Measurements from ENCODE around the gene EXOSC5. TPM values are rescaled to one million over a fixed set of nuclear protein-coding genes. Genes with fewer than 3 reads are reported as not detected.
A peak's percentile ranks its signal among the peaks of the same experiment; 100 is the strongest.
"Not testable (repeated sequence)": the region's sequence is repeated elsewhere in the genome, so short reads cannot be mapped to it uniquely, and the experiment has no call there.

EXOSC5 gene
- polyA plus RNA-seq, 1 donor, result 16.5 TPM

DNA sequence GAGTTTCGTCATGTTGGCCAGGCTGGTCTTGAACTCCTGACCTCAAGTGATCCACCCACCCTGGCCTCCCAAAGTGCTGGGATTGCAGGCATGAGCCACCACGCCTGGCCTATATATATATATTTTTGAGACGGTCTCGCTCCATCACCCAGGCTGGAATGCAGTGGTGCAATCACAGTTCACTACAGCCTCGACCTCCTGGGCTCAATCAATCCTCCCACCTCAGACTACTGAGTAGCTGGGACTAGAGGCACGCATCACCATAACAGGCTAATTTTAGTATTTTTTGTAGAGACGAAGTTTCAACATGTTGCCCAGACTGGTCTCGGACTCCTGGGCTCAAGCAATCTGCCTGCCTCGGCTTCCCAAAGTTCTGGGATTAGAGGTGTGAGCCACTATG, 50.2 kb downstream of the EXOSC5 start:
- H3K4me1 ChIP-seq (ENCODE audit: control insufficient read depth, insufficient read depth, low read length); H3K4me3 ChIP-seq (ENCODE audit: low read length); H3K9me3 ChIP-seq (ENCODE audit: control insufficient read depth, low read depth, low read length); H3K27ac ChIP-seq (ENCODE audit: low read length); DNase-seq: not testable (repeated sequence)
- peaks cover 11% of the 10 kb centered on the region for H3K36me3 ChIP-seq (ENCODE audit: control insufficient read depth, insufficient read depth, low read length)
- WGBS (ENCODE audit: insufficient coverage, low lambda C conversion rate), result 100% methylated on average over 2 of the region's 9 CpGs
- H3K27me3 ChIP-seq (ENCODE audit: control insufficient read depth, insufficient read depth, low read length), result peaks cover 23% of the 10 kb centered on the region

DNA sequence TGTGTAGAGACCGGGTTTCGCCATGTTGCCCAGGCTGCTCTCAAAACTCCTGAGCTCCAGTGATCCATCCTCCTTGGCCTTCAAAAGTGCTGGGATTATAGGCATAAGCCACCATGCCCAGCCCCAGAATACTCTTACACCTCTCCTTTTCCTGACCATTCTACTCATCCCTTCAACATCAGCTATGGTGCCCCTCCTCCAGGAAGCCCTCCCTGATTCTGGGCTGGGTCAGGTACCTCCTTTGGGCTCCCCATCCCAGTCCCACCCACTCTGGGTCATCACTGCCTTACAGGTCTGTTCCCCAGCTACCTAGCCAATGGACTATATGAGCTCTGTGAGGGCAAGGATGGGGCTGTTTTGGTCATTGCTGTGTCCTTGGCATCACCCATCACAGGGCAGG, 53.0 kb downstream of the EXOSC5 start:
- no peak for DNase-seq
- Histone ChIP-seq H3K27ac (ENCODE audit: low read length) (no peak overlapping the region), H3K9me3 (ENCODE audit: control insufficient read depth, low read depth, low read length) (no peaks in the 10 kb centered on the region), H3K4me1 (ENCODE audit: control insufficient read depth, insufficient read depth, low read length) (no peaks in the 10 kb centered on the region), H3K27me3 (ENCODE audit: control insufficient read depth, insufficient read depth, low read length) (peaks cover 2% of the 10 kb centered on the region), H3K36me3 (ENCODE audit: control insufficient read depth, insufficient read depth, low read length) (peaks cover 11% of the 10 kb centered on the region), H3K4me3 (ENCODE audit: low read length) (no peak overlapping the region)
- WGBS (ENCODE audit: insufficient coverage, low lambda C conversion rate), result no CpG with 5 or more reads among the region's 2 CpGs

DNA sequence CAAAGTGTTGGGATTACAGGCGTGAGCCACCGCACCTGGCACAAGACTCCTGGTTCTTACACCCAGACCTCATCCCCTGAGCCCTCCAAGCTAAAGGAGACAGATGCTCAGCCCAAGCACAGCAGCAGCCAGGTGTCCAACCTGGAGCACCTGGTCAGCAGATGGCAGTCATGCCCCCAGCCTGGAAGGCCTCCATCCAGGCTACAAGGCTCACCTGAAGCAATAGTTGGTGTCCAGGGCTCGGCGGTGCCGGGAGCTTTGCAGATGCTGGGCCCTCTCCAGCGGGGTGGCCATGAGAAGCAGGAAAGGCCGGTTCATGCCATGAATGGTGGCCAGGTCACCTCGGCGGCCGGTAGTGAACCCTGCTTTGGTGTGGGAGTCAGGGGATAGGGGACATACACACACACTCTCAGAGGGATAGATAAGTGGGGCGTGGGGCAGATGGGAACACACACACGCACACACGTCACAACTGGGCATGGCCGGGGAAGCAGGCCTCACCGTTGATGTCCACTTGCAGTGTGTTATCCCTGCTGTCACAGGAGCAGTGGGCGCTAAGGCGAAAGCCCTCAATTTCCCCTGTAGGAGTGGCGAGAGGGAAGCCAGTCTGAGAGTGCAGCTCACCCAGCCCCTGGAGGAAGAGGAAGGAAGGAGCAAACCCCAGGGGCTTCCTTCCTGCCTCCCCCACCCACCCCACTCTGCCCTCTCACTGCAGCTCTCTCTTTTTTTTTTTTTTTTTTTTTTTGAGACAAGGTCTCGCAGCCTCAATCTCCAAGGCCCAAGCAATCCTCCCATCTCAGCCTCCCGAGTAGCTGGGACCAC, 55.3 kb downstream of the EXOSC5 start:
- Histone ChIP-seq H3K27me3 (ENCODE audit: control insufficient read depth, insufficient read depth, low read length) (no peaks in the 10 kb centered on the region), H3K4me1 (ENCODE audit: control insufficient read depth, insufficient read depth, low read length) (no peaks in the 10 kb centered on the region), H3K4me3 (ENCODE audit: low read length) (no peak overlapping the region), H3K9me3 (ENCODE audit: control insufficient read depth, low read depth, low read length) (no peaks in the 10 kb centered on the region), H3K36me3 (ENCODE audit: control insufficient read depth, insufficient read depth, low read length) (peaks cover 9% of the 10 kb centered on the region), H3K27ac (ENCODE audit: low read length) (no peak overlapping the region)
- no CpG with 5 or more reads among the region's 20 CpGs for WGBS (ENCODE audit: insufficient coverage, low lambda C conversion rate)
- peak in 1 of 2 donors; percentile 29 for DNase-seq

DNA sequence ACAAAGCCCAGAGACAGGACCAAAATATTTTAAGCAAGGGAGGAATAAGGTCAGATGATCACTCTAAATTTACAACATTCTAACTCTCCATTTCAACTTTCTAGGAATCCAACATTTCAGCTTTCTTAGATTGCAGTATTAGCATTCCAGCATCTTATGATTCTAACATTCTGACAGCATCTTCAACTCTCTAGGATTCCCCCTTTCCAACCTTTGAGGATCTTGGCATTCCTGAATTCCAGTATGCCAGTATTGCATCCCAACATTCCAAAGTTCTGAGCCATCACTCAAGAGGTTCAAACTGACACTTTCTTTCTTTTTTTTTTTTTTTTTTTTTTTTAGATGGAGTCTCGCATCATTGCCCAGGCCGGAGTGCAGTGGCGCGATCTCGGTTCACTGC, 57.2 kb downstream of the EXOSC5 start:
- no peak for DNase-seq
- peaks cover 9% of the 10 kb centered on the region for H3K36me3 ChIP-seq (ENCODE audit: control insufficient read depth, insufficient read depth, low read length)
- H3K9me3 ChIP-seq (ENCODE audit: control insufficient read depth, low read depth, low read length), result no peaks in the 10 kb centered on the region
- WGBS (ENCODE audit: insufficient coverage, low lambda C conversion rate), result no CpG with 5 or more reads among the region's 5 CpGs
- no peak overlapping the region for H3K27ac ChIP-seq (ENCODE audit: low read length)
- no peaks in the 10 kb centered on the region for H3K4me1 ChIP-seq (ENCODE audit: control insufficient read depth, insufficient read depth, low read length)
- no peaks in the 10 kb centered on the region for H3K27me3 ChIP-seq (ENCODE audit: control insufficient read depth, insufficient read depth, low read length)
- H3K4me3 ChIP-seq (ENCODE audit: low read length), result no peak overlapping the region

Other genes starting within 250 kb of the EXOSC5 start
- gene CYP2S1, start 204.1 kb downstream of the EXOSC5 start, polyA plus RNA-seq, result 68.1 TPM
- 16.0 TPM for gene AXL, start 178.1 kb downstream of the EXOSC5 start, polyA plus RNA-seq
- 142 TPM for gene HNRNPUL1, start 133.0 kb downstream of the EXOSC5 start, polyA plus RNA-seq
- 24.9 TPM for gene CCDC97, start 87.2 kb downstream of the EXOSC5 start, polyA plus RNA-seq
- 13.9 TPM for gene TGFB1, start 43.4 kb downstream of the EXOSC5 start, polyA plus RNA-seq
- gene B9D2, start 33.2 kb downstream of the EXOSC5 start, polyA plus RNA-seq, result 5.1 TPM
- 13.8 TPM for gene TMEM91, start 20.8 kb downstream of the EXOSC5 start, polyA plus RNA-seq
- 16.3 TPM for gene BCKDHA, start 459 bp upstream of the EXOSC5 start, polyA plus RNA-seq
- gene B3GNT8, start 30.0 kb upstream of the EXOSC5 start, polyA plus RNA-seq, result 29.7 TPM
- 79.4 TPM for gene DMAC2, start 42.6 kb upstream of the EXOSC5 start, polyA plus RNA-seq
- gene ERICH4, start 45.8 kb upstream of the EXOSC5 start, polyA plus RNA-seq, result 69.2 TPM
- 1.5 TPM for gene CEACAM21, start 178.8 kb upstream of the EXOSC5 start, polyA plus RNA-seq
- gene CEACAM4, start 229.7 kb upstream of the EXOSC5 start, polyA plus RNA-seq, result 0.16 TPM

All from large intestine (tissue), 3 donors.